Ovary (tissue), 9 donors: ENCODE measurements around the gene ZNF776. TPM values are rescaled to one million over a fixed set of nuclear protein-coding genes. Genes with fewer than 3 reads are reported as not detected.

Experiments used
- DNase-seq, 5 donors: peaks; one replicate each; pipeline ENCODE4 v3.0.0-alpha.2; 2019 to 2020
- H3K27ac ChIP-seq, 2 donors: fragments of 200-600 bp; one replicate each; pipeline versions ENCODE4 v1.5.1 to v1.8.0; 2019 to 2022
- H3K27me3 ChIP-seq: fragments of 200-600 bp; one replicate; pipeline ENCODE4 v1.8.0; 2022
- H3K36me3 ChIP-seq: fragments of 200-600 bp; sonication (generic); one replicate; pipeline ENCODE4 v1.5.1; 2019
- H3K4me1 ChIP-seq: one replicate; pipeline ENCODE4 v1.8.1; 2013; ENCODE audit warnings: mild to moderate bottlenecking, moderate library complexity; ENCODE audit not compliant: insufficient read depth
- H3K4me3 ChIP-seq: fragments of 200-600 bp; sonication (generic); one replicate; pipeline ENCODE4 v1.5.1; 2017
- H3K9me3 ChIP-seq, 2 donors: fragments of 200-600 bp in 1 of 2; sonication (generic) in 1 of 2; one replicate each; pipeline versions ENCODE4 v1.5.1 to v1.8.1; 2013 to 2019; ENCODE audit warnings: mild to moderate bottlenecking in 1 of 2, moderate library complexity in 1 of 2
- CTCF ChIP-seq, 3 donors: fragments of 450-650 bp in 2 of 3; fragments of 200-600 bp in 1 of 3; IDR thresholded peaks; one replicate each; pipeline versions ENCODE4 v1.5.1 to v1.8.0; 2016 to 2022; ENCODE audit warnings: antibody characterized with exemption in 3 of 3, mild to moderate bottlenecking in 1 of 3
- EP300 ChIP-seq: sonication (generic); formaldehyde crosslinking; IDR thresholded peaks from one replicate; pipeline ENCODE4 v1.6.1; 2017; ENCODE audit warnings: antibody characterized with exemption
- POLR2A ChIP-seq: fragments of 450-650 bp; IDR thresholded peaks from one replicate; pipeline ENCODE4 v1.6.1; 2017; ENCODE audit warnings: antibody characterized with exemption, mild to moderate bottlenecking, moderate library complexity
- WGBS, 3 donors: extraction: QIAGEN DNeasy Blood & Tissue Kit in 1 of 3; methylation state at CpG; one replicate each; pipeline versions ENCODE4 v1.1.5 to v1.1.7; 2013 to 2017; 5-methylcytosine and 5-hydroxymethylcytosine counted together
- intact Hi-C, 4 donors: fragments of 100-400 bp; cut with DNase I; formaldehyde crosslinking; loops; one replicate each; pipeline versions ENCODE4 v1.11.0 to v1.15.1; 2022 to 2023
- polyA plus RNA-seq, 2 donors: library from polyadenylated mRNA; stranded (reverse); fragments of 200-250 nt in 1 of 2; fragments of 350-450 nt in 1 of 2; fragmentation: Illumina TruSeq in 1 of 2; extraction: RNeasy Lipid Tissue Mini Kit (QIAGEN cat#74804) in 1 of 2; gene quantifications; one replicate each; pipeline ENCODE4 v1.2.3, GENCODE V29; 2013 to 2014
- total RNA-seq, 7 donors: library from RNA; depleted of rRNA in 2 of 7; stranded (reverse); fragments of >200 nt in 2 of 7; fragmentation: NEBNext Ultra II Directional in 3 of 7; extraction: Animal tissue kit (Norgen Biotek cat#: 25700) in 3 of 7; gene quantifications; one replicate each; pipeline versions ENCODE4 v1.1.0 to v1.2.4, GENCODE V29; 2016 to 2023
- donor health status: DM: no; HTN: no; CAD: no; lungs with moderate emphysema.
- donor health status: DM: no; HTN: no; CAD: no.
- donor health status: Bipolar disorder and iron deficiency.
- donor health status: DM: yes; HTN: yes; CAD: no.
- donor health status: DM: no; HTN: no; CAD: no.
- donor health status: DM: yes; HTN: yes; CAD: no.

ZNF776 gene
- total and polyA plus RNA-seq, 9 donors = 10.2 to 25.9 (median 14.3) TPM

GRCh38 chr19:57754091-57754673 lies 7.6 kb downstream of the ZNF776 start:
- Histone ChIP-seq H3K4me1 (no peaks in the 10 kb centered on the region), H3K36me3 (peaks cover 17% of the 10 kb centered on the region), H3K4me3 (no peak overlapping the region), H3K9me3 (peaks cover 33 to 93% of the 10 kb centered on the region in 2 donors), H3K27me3 (no peaks in the 10 kb centered on the region), H3K27ac (no peak overlapping the region)
- TF ChIP-seq POLR2A = no peak
- TF ChIP-seq CTCF (IDR thresholded peaks at IDR 0.05) = no peak
- TF ChIP-seq EP300 = no peak
- no peak for DNase-seq
- 93 to 98% (median 95%) methylated on average over 10 of the region's 10 CpGs for WGBS, 3 donors
- intact Hi-C loops = no loop called here

GRCh38 chr19:57755031-57755430 lies 8.4 kb downstream of the ZNF776 start:
- Histone ChIP-seq H3K4me1 (no peaks in the 10 kb centered on the region), H3K27ac (no peak overlapping the region), H3K9me3 (peaks cover 26 to 93% of the 10 kb centered on the region in 2 donors), H3K36me3 (peaks cover 17% of the 10 kb centered on the region), H3K4me3 (no peak overlapping the region), H3K27me3 (no peaks in the 10 kb centered on the region)
- intact Hi-C loops = no loop called here
- TF ChIP-seq EP300 = no peak
- no peak for TF ChIP-seq POLR2A
- TF ChIP-seq CTCF (IDR thresholded peaks at IDR 0.05) = no peak
- DNase-seq = no peak
- 86 to 99% (median 99%) methylated on average over 4 of the region's 4 CpGs for WGBS, 3 donors

GRCh38 chr19:57757941-57758340 lies 11.3 kb downstream of the ZNF776 start:
- no peaks in the 10 kb centered on the region for H3K27me3 ChIP-seq
- intact Hi-C loops = no loop called here
- TF ChIP-seq EP300 (no peak), POLR2A (no peak), CTCF (IDR thresholded peaks at IDR 0.05) (no peak)
- no peak overlapping the region for H3K4me3 ChIP-seq
- H3K36me3 ChIP-seq = peaks cover 10% of the 10 kb centered on the region
- H3K4me1 ChIP-seq = no peaks in the 10 kb centered on the region
- no peak overlapping the region for H3K27ac ChIP-seq
- no peak for DNase-seq
- WGBS, 3 donors = 93 to 95% (median 95%) methylated on average over 2 of the region's 2 CpGs
- peaks cover 12 to 87% of the 10 kb centered on the region in 2 donors for H3K9me3 ChIP-seq

GRCh38 chr19:57759096-57759495 lies 12.5 kb downstream of the ZNF776 start:
- peaks cover 5% of the 10 kb centered on the region for H3K36me3 ChIP-seq
- no peak for TF ChIP-seq POLR2A
- TF ChIP-seq CTCF (IDR thresholded peaks at IDR 0.05) = no peak

More at GRCh38 chr19:57759096-57759495, 12.5 kb downstream of the ZNF776 start:
- Histone ChIP-seq H3K4me3 (no peak overlapping the region), H3K27ac (no peak overlapping the region), H3K27me3 (no peaks in the 10 kb centered on the region), H3K4me1 (no peaks in the 10 kb centered on the region), H3K9me3 (peaks cover 5 to 79% of the 10 kb centered on the region in 2 donors)
- intact Hi-C loops = no loop called here
- 96 to 100% (median 100%) methylated on average over 2 of the region's 2 CpGs for WGBS, 3 donors
- DNase-seq = no peak
